Measurements from ENCODE around the gene UBA1.
"Not testable (repeated sequence)": the region's sequence is repeated elsewhere in the genome, so short reads cannot be mapped to it uniquely, and the experiment has no call there.

The UBA1 gene

GRCh38 chrX:47248576-47248975 lies 54.9 kb downstream of the UBA1 start:
- Histone ChIP-seq H3K4me1 (no peaks in the 10 kb centered on the region), H3K4me2 (no peak overlapping the region), H3K27ac (no peak overlapping the region), H3K36me3 (peaks cover 56% of the 10 kb centered on the region), H3K27me3 (peaks cover 57% of the 10 kb centered on the region), H3K9ac (no peak overlapping the region), H4K20me1 (peaks cover 52% of the 10 kb centered on the region; the same call in 1 of the 2 replicates), H3K4me3 (no peak overlapping the region), H3K9me3 (peaks cover 4% of the 10 kb centered on the region; the same call in 1 of the 2 replicates)
- TF ChIP-seq Cebpa-rat (IDR thresholded peaks at IDR 0.05), result no peak

- H4K20me1 ChIP-seq, result peaks cover 38% of the 10 kb centered on the region; the same call in 1 of the 2 replicates
- peaks cover 42% of the 10 kb centered on the region for H3K36me3 ChIP-seq
- peaks cover 49% of the 10 kb centered on the region for H3K27me3 ChIP-seq
- no peaks in the 10 kb centered on the region for H3K4me1 ChIP-seq
- H3K9me3 ChIP-seq, result peaks cover 4% of the 10 kb centered on the region; the same call in 1 of the 2 replicates
- no peak overlapping the region for H3K27ac ChIP-seq
- H3K9ac ChIP-seq, result no peak overlapping the region
- H3K4me3 ChIP-seq, result no peak overlapping the region
- TF ChIP-seq Cebpa-rat (IDR thresholded peaks at IDR 0.05), result no peak
- no peak overlapping the region for H3K4me2 ChIP-seq
These were observed 56.4 kb downstream of the UBA1 start for GRCh38 chrX:47250017-47250347.

- peaks cover 63% of the 10 kb centered on the region for H3K27me3 ChIP-seq
- H3K4me1 ChIP-seq, H3K4me3 ChIP-seq, H3K9me3 ChIP-seq, H3K9ac ChIP-seq, H3K4me2 ChIP-seq, H3K27ac ChIP-seq, H3K36me3 ChIP-seq, H4K20me1 ChIP-seq: not testable (repeated sequence)
These were observed 64.0 kb downstream of the UBA1 start for GRCh38 chrX:47257620-47258019.
